GM23248 (cell line): ENCODE results near the gene MAP2K7.

ENCODE experiments used
- EZH2 ChIP-seq: fragments of 200-600 bp; sonication (generic); IDR thresholded peaks from 2 replicates; pipeline ENCODE4 v1.6.1; 2018; ENCODE audit warnings: antibody characterized with exemption, mild to moderate bottlenecking; ENCODE audit not compliant: insufficient read depth, poor library complexity, severe bottlenecking
- EZH2phosphoT487 ChIP-seq: fragments of 200-600 bp; sonication (generic); IDR thresholded peaks from 2 replicates; pipeline ENCODE4 v1.6.1; 2018; ENCODE audit warnings: antibody characterized with exemption, moderate library complexity, mild to moderate bottlenecking, low read depth; ENCODE audit not compliant: insufficient read depth

- TF ChIP-seq EZH2phosphoT487 (no peak), EZH2 (no peak)
Measured at GRCh38 chr19:7928741-7929701, 25.3 kb downstream of the MAP2K7 start.
